ENCODE results near the gene GPC5.

Gene GPC5

DNA sequence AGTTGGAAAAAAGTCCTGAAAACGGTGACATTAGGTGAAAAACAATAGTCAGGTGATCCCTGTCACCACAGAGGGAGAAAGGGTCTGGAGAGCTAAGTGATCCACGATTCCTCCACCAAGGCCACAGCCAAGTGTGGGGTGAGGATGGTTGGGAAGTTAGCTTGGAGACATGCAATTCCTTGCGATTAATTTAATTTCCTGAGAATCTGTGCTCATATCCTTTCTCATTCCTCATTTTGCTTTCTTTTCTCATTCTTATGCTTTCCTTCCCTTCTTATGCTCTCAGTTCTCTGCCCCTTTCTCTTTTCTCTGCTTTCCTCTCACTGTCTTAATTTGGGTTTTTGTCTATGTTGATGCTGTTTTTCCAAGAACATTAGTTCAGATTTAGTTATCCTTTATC is 68.8 kb downstream of the GPC5 start:
- no peak for DNase-seq

DNA sequence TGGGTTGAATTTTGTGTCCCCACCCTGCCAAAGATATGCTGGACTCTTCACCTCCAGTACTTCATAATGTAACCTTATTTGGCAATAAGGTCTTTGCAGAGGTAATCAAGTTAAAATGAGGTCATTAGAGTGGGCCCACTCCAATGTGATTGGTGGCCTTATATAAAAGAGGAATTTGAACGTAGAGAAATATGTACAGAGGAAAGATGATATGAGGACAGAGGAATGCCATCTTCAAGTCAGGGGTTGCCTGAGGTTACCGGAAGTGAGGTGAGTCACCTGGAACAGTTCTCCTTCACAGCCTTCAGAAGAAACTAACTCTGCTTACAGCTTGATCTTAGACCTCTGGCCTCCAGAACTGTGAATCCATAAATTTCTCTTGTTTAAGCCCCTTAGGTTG is 69.9 kb downstream of the GPC5 start:
- no peak for DNase-seq

DNA sequence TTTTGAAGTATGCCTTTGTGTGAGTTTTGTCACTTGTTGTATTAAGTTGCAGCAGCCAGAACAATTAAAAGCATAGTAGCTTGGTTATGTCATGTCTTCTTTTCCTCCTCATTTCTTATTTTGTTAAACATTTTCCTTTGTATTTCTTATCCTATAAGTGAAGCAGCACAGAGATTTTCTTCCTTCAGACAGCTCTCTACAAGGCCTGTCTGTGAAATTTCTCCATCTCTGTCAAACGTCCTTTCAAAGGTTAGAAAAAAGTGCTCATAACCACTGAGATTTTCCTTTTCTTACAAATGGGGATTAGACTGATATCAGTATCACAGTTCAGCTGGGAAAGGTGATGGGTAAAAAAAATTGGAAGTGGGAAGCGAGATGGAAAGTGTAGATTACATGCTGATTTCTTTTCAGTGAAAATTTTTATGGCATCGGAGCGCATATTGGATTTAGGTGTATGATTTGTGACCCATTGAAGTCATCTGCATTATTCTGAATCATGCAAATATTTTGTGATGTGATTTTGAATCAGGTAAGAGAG is 71.7 kb downstream of the GPC5 start:
- DNase-seq, result no peak

DNA sequence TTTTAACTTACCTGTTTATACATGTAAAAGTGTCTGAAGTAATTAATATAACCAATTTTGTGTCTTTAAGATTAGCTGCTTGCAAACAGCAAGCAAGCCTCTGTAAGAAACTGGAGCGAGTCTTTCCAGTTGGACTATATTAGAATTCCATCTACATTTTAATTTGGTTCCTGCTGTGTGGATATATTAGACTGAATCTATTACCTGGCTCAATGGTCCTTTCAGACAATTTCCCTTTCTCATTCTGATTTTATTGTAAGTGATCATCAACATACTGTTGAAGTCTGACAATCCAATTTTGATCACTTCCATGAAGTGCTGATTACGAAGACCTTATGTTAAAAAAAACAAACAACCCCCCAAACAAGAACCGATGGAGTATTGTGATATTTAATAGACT is 72.3 kb downstream of the GPC5 start:
- no peak for DNase-seq

DNA sequence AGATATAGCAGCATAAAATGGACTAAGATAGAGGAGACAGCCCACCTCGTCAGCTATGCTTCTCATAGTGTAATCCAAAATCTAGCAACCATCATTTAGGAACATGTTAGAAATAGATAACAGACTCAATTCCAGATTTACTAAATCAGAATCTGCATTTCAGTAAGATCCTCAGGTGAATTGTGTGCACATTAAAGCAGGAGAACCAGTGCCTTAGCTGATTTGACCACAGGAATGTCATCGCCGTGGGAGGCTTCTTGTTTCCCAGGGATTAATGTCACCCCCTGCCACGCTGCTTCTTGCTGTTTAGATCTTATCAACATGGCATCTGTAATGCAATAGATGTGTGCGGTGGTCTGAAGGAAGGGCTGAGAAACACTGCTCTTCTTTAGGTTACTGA is 84.0 kb downstream of the GPC5 start:
- DNase-seq, result no peak

DNA sequence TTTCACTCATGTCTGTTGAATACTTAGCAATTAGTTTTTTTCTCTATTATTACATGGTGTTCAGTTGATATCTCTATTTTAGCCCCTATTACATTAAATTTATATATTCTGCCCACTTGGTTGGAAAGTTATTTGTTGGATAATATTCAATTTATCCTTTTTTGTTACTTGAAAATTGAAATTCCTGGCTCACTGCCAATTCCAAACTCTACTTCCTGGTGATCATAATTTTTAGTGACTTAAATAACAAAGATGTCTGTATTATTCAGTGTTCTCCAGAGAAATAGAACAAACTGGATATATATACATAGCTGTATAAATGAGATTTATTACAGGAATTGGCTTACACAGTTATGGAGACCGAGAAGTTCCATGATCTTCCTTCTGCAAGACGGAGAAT is 93.6 kb downstream of the GPC5 start:
- DNase-seq, result no peak

DNA sequence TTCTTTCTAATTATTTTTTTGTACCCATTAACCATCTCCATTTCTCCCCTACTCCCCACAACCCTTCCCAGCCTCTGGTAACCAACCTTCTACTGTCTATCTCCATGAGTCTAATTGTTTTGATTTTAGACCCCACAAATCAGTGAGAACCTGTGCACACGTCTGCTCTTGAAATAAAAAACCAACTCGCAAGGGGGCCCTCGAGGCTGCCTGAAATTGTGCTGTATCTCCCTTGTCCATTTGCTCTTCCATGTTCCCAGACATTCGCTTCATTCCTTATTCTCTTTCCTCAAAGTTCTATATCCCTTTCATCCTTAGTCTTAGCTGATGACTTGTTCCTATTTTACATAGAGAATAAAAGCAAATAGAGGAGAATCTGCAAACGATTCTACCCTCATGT is 95.0 kb downstream of the GPC5 start:
- DNase-seq, result no peak

DNA sequence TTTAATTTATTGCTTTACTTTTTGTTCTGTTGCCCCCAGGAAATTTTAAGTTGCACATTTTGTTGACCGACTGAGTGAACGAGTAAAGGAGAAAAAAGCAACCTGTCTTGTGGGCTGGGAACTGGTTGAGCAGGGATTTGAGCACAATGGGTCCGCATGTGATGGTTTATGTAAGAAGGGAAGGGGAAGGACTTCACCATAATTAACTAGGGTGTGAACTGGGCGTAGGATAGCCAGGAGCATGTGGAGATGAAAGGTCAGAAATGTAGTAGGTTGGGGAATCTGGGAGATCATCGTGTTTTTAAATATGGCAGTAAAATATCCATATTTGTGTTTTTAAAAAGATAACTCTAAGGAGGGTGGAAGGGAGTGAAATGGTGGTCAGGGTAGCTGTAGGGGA is 99.9 kb downstream of the GPC5 start:
- no peak for DNase-seq

DNA sequence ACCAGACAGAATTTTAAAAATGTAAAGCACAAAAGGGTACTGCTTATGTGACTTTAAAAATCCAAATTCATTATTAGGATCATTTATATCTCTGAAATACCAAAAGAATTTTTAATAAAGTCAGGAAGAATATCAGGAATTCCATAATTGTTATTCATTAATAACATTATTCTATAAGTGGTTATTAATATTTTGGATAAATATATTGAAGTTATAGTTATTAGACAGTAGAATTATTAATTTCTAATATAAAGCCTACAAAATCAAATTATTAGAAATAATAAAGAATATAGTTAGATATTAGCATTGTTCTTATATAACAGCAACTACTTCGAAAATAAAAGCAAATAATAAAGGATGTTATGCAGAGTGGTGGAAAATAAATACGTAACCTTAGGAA is 105.8 kb downstream of the GPC5 start:
- DNase-seq, result no peak

DNA sequence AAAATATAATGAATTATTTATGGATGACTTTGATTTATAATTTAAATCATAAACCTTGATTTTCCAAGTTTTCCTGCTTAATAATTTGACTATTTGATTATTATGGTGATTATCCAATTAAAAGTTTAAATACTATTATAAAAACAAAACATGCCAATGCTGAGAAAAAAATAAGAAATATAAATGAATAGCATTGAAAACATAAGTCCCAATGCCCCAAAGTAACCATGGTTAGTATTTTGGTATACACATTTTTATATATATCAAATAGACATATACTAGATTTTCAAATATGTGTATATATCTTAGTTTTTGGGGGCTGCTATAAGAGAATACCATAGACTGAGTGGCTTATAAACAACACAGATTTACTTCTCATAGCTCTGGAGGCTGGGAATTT is 108.3 kb downstream of the GPC5 start:
- DNase-seq, result no peak

DNA sequence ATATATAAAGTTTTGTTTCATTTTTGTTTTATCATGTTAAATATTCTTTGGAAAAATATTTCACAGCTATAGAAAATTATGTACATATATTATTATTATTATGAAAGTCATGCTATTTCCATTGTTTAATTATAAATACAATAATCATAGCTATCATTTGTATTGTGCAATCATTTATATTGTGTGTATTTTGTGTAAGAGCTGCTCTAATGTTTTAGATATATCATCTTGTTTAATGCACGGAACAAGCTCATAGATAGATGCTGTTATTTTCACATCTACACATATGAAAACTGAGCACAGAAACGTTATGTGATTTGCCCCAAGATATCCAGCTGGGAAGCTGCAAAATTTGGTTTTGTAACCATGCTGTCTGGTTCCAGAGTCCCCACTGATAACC is 111.6 kb downstream of the GPC5 start:
- DNase-seq, result no peak

DNA sequence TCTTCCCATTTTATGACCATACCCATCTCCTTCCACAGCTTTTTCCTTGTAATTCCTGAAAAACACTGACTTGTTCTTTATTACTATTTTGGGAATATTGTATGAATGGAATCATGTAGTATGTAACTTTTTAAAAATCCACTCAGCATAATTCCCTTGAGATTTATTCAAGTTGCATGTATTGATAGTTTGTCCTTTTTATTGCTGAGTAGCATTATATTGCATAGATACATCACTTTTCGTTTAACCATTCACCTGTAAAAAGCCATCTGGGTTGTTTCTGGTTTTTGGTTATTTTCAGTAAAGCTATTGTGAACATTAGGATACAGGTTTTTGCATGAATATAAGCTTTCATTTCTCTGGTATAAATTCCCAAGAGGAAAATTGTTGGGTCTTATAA is 115.4 kb downstream of the GPC5 start:
- DNase-seq, result no peak

DNA sequence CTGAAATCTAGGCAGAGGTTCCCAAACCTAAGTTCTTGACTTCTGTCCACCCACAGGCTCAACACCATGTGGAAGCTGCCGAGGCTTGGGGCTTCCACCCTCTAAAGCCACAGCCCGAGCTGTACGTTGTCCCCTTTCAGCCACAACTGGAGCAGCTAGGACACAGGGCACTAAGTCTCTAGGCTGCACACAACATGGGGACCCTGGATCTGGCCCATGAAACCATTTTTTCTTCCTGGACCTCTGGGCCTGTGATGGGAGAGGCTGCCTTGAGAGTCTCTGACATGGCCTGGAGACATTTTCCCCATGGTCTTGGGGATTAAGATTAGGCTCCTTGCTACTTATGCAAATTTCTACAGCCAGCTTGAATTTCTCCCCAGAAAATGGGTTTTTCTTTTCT is 118.4 kb downstream of the GPC5 start:
- DNase-seq, result no peak

DNA sequence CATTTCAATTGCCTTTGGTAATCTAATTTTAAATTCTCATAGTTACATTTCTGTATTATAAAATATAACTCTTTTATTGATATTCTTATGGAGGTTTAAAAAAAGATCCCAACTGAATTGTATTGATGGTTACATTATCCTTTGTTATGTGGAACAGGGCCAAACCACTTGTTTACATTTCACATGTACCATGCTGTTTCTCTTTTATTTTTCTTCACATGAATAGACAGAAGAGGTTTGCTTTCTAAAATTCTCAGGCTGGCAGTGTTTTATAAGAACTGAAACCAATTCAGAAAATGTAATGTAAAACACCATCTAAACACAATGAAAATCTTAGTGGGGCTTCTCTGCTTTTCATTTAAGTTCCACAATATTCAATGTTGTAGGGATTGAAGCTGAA is 122.5 kb downstream of the GPC5 start:
- DNase-seq, result no peak

DNA sequence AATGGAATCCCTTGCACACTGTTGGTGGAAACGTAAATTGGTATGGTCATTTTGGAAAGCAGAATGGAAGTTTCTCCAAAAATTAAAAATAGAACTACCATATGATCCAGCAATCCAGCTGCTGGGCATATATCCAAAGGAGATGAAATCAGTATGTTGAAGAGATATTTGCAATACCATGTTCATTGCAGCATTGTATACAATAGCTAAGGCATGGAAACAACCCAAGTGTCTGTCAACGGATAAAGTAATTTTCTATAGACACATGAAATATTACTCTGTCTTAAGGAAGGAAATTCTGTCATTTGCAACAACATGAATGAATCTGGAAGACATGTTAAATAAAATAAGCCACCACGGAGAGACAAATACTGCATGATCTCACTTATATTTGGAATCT is 124.7 kb downstream of the GPC5 start:
- no peak for DNase-seq

DNA sequence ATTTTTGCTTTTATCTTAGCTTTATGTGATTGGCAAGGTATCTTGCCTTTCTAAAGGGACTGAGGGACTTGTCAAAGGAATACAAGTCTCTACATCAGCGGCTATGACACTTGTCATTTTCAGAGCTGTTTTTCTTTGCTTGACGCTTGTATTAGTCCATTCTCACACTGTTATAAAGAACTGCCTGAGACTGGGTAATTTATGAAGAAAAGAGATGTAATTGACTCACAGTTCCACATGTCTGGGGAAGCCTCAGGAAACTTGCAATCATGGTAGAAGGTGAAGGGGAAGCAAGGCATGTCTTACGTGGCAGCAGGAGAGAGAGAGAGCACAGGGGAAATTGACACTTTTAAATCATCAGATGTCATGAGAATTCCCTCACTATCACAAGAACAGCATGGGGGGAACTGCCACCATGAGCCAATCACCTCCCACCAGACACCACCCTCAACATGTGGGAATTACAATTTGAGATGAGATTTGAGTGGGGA is 128.2 kb downstream of the GPC5 start:
- DNase-seq, result no peak

DNA sequence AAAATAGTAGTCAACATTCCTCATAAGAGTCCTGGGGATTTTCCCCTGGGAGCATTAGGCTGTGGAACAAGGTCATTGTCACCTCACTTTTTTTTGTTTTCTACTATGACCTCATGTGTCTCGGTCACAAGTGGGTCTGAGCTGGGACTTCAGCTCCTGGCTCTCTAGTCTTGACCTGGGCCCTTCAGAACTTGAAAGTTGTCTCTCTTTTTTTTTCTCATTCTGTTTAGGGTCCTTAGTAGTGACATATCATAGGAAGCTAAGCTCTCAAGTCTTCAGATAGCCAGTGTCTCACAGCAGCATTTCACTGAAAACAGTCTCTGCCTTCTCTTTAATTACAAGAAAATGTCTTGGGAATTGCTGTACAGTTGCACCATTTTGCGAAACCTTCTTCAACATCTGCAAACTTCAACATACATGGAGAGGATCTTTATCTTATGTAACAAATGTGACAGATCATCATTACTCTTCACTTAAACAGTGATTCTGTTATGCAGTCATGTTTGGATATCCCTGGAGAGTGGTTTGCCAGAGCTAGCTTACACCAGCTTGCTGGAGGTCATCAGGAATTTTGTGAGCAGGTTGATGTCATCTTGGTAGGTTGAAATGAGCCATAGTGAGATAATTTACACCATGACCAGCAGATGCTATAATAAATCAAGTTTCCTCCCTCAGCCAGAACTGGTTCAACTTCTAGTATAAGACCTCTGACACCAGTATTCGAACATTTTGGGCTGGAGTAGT is 131.5 kb downstream of the GPC5 start:
- no peak for DNase-seq

DNA sequence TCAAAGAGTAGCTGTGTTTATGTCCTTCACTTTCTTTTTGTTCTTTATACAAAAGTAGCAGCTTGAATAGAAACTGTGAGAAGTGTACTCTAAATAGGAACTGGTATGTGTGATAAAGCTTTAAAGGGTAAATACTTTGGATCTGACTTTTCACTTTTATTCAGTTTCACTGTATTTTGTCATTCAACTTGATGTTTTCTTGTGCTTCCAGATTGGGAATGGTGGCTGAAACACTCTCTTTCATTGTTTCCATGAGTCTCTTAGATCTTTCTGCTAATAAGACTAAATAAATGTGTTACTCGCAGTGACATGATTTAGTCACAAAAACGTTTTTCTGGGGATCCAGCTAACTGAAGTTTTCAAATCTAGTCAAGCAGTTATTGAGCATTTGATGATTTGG is 133.2 kb downstream of the GPC5 start:
- no peak for DNase-seq

DNA sequence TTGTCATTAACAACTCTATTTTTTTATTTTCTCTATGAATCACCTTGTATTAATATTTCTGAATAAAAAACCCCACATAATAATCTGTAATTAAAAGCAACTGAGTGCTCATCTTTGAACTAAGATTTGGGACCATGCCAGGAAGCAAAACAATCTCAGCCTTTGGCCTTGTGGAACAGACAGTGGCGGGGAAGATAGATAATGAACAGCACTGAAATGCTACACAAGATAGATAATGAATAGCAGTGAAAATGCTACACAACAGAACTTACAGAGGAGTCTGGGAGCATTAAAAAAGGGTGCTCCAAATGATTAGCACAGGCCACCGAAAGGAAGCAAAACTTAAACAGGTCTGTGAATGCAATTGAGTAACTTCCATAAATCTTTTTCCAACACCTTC is 134.9 kb downstream of the GPC5 start:
- no peak for DNase-seq

DNA sequence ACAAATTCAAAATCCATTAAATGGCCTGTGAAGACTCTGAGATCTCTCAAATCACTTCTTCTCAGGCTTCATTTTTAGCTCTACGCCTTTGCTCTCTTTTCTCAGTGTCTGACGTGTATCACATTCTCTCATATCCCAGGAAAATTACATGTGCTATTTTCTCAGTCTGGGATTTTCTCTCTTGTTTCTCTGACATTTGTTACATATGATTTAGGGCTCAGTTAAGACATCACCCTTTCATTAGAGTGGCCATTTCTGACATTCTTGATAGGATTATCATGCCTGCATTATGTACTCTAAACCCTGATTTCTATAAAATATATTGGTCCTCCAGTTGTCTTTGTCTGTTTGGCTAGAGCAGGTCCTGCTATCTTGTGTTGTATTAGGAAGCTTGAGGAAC is 136.6 kb downstream of the GPC5 start:
- no peak for DNase-seq

DNA sequence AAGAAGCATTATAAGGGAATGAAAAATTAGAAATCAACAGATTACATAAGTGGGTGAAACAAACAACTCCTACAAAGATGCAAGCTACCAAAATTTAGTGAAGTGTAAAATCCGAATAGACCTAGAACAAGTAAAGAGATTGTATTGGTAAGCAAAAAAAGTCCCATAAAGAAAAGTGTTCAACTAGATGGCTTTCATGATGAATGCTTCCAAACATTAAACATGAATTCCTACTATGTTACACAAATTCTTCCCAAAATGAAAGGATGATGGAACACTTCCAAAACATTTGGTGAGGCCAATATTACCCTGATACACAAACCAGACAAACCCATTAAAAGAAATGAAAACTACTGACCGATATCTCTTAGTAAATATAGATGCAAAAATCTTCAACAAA is 139.0 kb downstream of the GPC5 start:
- no peak for DNase-seq

DNA sequence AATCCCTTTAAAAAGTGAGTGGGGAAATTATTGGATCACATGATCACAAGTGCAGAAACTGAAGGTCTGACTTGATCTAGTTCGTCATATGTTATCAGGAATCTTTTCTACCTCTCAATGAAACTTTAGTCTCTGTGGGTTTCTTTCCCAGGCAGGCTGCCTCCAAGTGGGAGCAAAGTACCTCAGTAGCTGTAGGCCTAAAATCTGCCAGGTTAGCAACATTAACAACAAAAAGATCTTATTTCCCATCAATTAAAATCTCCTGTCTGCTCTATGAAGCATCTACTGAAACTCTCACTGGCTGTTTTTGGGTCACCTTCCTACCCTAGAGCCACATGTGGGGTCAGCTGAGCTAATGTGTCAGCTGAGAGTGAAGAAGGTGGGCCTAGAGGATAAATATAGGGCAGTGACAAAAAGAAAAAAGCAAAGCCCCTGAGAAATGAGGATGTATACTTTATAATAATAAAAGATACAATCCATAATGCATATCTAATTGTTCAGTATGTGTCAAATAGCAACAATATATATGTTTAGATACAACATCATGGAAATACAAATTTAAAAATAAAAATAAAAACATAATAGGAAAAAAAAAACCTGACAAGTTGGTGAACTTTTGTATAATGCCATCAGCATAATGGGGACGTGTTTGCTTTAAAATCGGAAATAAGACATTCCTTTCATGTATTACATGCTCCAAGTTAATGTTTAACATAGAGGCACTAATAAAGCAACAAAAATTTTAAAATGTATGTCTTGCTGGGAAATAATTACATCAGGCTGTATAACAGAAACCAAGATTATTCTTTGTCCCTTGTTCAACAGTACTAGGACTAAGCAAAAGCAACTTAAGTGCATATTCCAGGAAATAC is 141.1 kb downstream of the GPC5 start:
- DNase-seq, result no peak

DNA sequence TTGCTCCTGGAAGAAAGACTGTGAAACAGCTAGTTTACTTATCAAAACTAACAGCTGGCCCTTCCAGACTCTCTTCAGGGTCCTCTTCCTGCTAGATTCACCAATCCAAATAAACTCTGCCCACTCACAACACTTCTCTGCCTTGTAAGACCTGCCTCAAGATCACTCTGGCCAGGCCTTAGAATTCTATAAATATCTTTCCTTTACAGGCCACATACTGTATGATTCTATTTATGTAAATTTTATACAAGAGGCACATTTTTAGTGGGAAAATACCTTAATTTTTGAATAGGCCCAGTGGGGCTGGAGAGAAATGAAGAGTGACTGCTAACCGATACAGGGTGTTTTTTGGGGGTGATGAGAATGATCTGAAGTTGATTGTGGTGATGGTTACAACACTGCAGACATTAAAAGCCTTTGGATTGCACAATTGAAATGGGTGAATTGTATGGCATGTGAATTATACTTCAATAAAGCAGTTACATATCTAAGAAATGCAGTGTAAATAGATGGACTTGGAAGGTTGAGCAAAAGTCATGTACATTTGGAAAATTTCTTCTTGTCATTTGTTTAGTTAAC is 141.8 kb downstream of the GPC5 start:
- no peak for DNase-seq

DNA sequence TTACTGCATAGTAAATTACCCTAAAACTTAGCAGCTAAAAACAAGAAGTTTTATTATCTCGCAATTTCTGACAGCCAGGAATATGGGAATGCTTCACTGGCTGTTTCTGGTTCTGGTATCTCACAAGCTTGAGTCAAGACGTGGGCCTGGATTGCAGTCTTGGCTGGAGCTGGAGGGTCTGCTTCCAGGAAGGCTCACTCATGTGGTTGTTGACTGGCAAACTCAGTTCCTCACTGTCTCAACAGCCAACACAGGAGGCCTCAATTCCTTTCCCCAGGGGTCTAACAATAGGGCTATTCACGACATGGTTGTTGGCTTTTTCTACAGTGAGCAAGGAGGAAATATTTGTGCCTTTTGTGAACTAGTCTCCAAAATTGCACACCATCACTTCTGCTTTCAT is 146.3 kb downstream of the GPC5 start:
- DNase-seq, result no peak
